Adrenal gland (tissue), 5 donors: Measurements from ENCODE around the gene NUBP1.

Experiments used
- POLR2A ChIP-seq, 2 donors: fragments of 450-650 bp; IDR thresholded peaks; one replicate each; pipeline ENCODE4 v1.6.1; 2017; ENCODE audit warnings: antibody characterized with exemption in 2 of 2, mild to moderate bottlenecking in 2 of 2, moderate library complexity in 1 of 2
- TF ChIP-seq, protein P1 (sequence below), 6 experiments: fragments of 450-650 bp in 4 of 6; fragments of 200-600 bp in 2 of 6; sonication (generic) in 1 of 6; IDR thresholded peaks; 1 replicate in 5 of 6; 2 replicates in 1 of 6; pipeline versions ENCODE4 v1.5.1 to v1.8.0; 2016 to 2021; ENCODE audit warnings: antibody characterized with exemption in 6 of 6, mild to moderate bottlenecking in 2 of 6, moderate library complexity in 1 of 6
- donor health status: DM: no; HTN: no; CAD: no.

DNA sequence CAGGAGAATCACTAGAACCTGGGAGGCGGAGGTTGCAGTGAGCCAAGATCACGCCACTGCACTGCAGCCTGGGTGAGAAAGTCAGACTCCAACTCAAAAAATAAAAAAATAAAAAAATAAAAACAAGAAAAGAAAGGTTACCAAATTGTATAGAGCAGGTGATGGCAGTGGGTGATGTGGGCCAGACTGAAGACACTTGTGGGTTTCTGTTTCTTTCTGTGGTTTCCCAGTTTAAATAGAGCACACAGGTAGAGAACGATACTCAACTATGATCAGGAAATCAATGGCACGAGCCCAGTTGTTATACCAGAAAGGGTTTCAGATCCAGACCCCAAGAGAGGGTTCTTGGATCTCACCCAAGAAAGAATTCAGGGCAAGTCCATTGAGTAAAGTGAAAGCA, 32.6 kb downstream of the NUBP1 start:
- no peak for TF ChIP-seq POLR2A (IDR thresholded peaks at IDR 0.05)
- TF ChIP-seq, protein P1, sequence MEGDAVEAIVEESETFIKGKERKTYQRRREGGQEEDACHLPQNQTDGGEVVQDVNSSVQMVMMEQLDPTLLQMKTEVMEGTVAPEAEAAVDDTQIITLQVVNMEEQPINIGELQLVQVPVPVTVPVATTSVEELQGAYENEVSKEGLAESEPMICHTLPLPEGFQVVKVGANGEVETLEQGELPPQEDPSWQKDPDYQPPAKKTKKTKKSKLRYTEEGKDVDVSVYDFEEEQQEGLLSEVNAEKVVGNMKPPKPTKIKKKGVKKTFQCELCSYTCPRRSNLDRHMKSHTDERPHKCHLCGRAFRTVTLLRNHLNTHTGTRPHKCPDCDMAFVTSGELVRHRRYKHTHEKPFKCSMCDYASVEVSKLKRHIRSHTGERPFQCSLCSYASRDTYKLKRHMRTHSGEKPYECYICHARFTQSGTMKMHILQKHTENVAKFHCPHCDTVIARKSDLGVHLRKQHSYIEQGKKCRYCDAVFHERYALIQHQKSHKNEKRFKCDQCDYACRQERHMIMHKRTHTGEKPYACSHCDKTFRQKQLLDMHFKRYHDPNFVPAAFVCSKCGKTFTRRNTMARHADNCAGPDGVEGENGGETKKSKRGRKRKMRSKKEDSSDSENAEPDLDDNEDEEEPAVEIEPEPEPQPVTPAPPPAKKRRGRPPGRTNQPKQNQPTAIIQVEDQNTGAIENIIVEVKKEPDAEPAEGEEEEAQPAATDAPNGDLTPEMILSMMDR (IDR thresholded peaks at IDR 0.05) = no peak
